Measurements from ENCODE around the gene BEND6. TPM values are rescaled to one million over a fixed set of nuclear protein-coding genes. Genes with fewer than 3 reads are reported as not detected.

The BEND6 gene
- total and polyA plus RNA-seq, 2 donors (not counting 1 experiment from before 2014, with no cell fraction given): 9.7 to 12.6 TPM

DNA sequence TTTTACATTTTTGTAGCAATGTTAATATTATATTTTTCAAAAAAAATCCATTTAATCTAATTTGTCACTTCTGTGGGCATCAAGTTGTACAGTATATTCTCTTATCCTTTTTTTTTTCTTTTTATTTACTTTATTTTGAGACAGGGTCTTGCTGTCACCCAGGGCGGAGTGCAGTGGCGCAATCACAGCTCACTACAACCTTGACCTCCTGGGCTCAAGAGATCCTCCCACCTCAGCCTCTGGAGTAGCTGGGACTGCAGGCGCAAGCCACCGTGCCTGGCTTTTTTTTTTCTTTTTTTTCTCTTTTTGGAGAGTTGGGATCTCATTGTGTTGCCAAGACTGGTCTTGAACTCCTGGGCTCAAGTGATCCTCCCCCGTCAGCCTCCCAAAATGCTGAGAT lies 14.4 kb upstream of the BEND6 start:
- Histone ChIP-seq H3K79me2 (ENCODE audit: control insufficient read depth, insufficient read depth, low read length) (peaks cover 8% of the 10 kb centered on the region), H3K27ac (ENCODE audit: insufficient read depth, low read length) (no peak overlapping the region)
- TF ChIP-seq EZH2 (IDR thresholded peaks at IDR 0.05; ENCODE audit: low read length, missing control alignments): no peak
- TF ChIP-seq, protein P1, sequence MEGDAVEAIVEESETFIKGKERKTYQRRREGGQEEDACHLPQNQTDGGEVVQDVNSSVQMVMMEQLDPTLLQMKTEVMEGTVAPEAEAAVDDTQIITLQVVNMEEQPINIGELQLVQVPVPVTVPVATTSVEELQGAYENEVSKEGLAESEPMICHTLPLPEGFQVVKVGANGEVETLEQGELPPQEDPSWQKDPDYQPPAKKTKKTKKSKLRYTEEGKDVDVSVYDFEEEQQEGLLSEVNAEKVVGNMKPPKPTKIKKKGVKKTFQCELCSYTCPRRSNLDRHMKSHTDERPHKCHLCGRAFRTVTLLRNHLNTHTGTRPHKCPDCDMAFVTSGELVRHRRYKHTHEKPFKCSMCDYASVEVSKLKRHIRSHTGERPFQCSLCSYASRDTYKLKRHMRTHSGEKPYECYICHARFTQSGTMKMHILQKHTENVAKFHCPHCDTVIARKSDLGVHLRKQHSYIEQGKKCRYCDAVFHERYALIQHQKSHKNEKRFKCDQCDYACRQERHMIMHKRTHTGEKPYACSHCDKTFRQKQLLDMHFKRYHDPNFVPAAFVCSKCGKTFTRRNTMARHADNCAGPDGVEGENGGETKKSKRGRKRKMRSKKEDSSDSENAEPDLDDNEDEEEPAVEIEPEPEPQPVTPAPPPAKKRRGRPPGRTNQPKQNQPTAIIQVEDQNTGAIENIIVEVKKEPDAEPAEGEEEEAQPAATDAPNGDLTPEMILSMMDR (conservative IDR thresholded peaks at IDR 0.05 in 1 of 2, IDR thresholded peaks at IDR 0.05 in 1 of 2; ENCODE audit: low read depth in 1 of 2, low read length in 2 of 2): no peak

DNA sequence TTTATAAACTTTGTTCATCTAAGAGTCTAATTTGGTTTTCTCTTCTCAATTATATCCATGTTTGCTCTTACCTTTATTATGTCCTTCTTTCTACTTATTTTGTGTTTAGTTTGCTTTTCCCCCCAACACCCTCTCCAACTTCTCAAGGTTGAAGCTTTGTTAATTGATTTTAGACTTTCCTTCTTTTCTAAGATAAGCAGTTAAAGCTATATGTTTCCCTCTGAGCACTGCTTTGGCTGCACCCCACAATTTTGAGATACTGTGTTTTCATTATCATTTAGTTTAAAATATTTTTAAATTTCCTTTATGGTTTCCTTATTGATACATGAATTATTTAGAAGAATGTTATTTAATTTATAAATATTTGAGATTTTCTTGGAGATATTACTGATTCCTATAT lies 13.9 kb upstream of the BEND6 start:
- no peak for TF ChIP-seq EZH2 (IDR thresholded peaks at IDR 0.05; ENCODE audit: low read length, missing control alignments)
- TF ChIP-seq, protein P1 (conservative IDR thresholded peaks at IDR 0.05 in 1 of 2, IDR thresholded peaks at IDR 0.05 in 1 of 2; ENCODE audit: low read depth in 1 of 2, low read length in 2 of 2): no peak
- Histone ChIP-seq H3K79me2 (ENCODE audit: control insufficient read depth, insufficient read depth, low read length) (peaks cover 7% of the 10 kb centered on the region), H3K27me3 (ENCODE audit: control insufficient read depth, insufficient read depth, low read length) (no peaks in the 10 kb centered on the region), H3K4me1 (ENCODE audit: control insufficient read depth, extremely low read depth, insufficient read depth, low read length) (no peaks in the 10 kb centered on the region), H3K4me3 (replicated peaks in 1 of 4; ENCODE audit: control extremely low read depth in 1 of 4, insufficient read depth in 1 of 4, low read depth in 3 of 4, low read length in 4 of 4) (no peak overlapping the region), H3K9me3 (ENCODE audit: control insufficient read depth, insufficient read depth, low read depth, low read length) (no peaks in the 10 kb centered on the region), H3K36me3 (ENCODE audit: control insufficient read depth, insufficient read depth, low read length) (no peaks in the 10 kb centered on the region), H3K27ac (ENCODE audit: insufficient read depth, low read length) (no peak overlapping the region), H3K9ac (ENCODE audit: insufficient read depth, low read length) (no peak overlapping the region), H2AFZ (ENCODE audit: low read length) (no peak overlapping the region), H3K4me2 (ENCODE audit: extremely low read depth, insufficient read depth, low read length) (no peak overlapping the region), H4K20me1 (ENCODE audit: control insufficient read depth, extremely low read depth, insufficient read depth, low read length) (no peaks in the 10 kb centered on the region)
- DNase-seq (ENCODE audit: low read depth in 2 of 2): no peak

More for the DNA sequence above, 14.4 kb upstream of the BEND6 start:
- H3K36me3 ChIP-seq (ENCODE audit: control insufficient read depth, insufficient read depth, low read length): no peaks in the 10 kb centered on the region
- H3K9ac ChIP-seq (ENCODE audit: insufficient read depth, low read length): no peak overlapping the region
- no peak overlapping the region for H2AFZ ChIP-seq (ENCODE audit: low read length)
- no peaks in the 10 kb centered on the region for H4K20me1 ChIP-seq (ENCODE audit: control insufficient read depth, extremely low read depth, insufficient read depth, low read length)
- no peak overlapping the region for H3K4me3 ChIP-seq (replicated peaks in 1 of 4; ENCODE audit: control extremely low read depth in 1 of 4, insufficient read depth in 1 of 4, low read depth in 3 of 4, low read length in 4 of 4)
- no peaks in the 10 kb centered on the region for H3K9me3 ChIP-seq (ENCODE audit: control insufficient read depth, insufficient read depth, low read depth, low read length)
- no peaks in the 10 kb centered on the region for H3K27me3 ChIP-seq (ENCODE audit: control insufficient read depth, insufficient read depth, low read length)
- DNase-seq (ENCODE audit: low read depth in 2 of 2): no peak
- no peaks in the 10 kb centered on the region for H3K4me1 ChIP-seq (ENCODE audit: control insufficient read depth, extremely low read depth, insufficient read depth, low read length)
- no peak overlapping the region for H3K4me2 ChIP-seq (ENCODE audit: extremely low read depth, insufficient read depth, low read length)

DNA sequence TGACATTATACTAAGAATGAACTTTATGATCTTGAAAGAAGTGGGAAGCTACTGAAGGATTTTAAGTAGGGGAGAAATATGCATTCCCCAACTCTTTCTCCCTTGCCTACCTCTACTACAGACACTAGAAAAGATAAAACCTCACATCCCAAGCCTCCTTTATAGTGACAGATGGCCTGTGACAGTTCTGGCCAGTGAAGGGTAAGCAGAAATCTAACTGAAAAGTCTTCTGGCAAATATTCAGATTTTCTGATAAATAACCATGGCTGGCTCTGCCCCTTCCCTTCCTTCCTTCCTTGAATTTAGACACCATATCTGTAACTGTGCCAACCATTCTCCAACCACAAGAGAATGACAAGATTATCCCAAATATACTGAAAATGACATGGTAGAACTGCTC lies 10.2 kb upstream of the BEND6 start:
- no peak overlapping the region for H3K9ac ChIP-seq (ENCODE audit: insufficient read depth, low read length)
- no peak overlapping the region for H3K4me3 ChIP-seq (replicated peaks in 1 of 4; ENCODE audit: control extremely low read depth in 1 of 4, insufficient read depth in 1 of 4, low read depth in 3 of 4, low read length in 4 of 4)
- no peak for DNase-seq (ENCODE audit: low read depth in 2 of 2)
- H3K9me3 ChIP-seq (ENCODE audit: control insufficient read depth, insufficient read depth, low read depth, low read length): no peaks in the 10 kb centered on the region
- H2AFZ ChIP-seq (ENCODE audit: low read length): no peak overlapping the region
- no peaks in the 10 kb centered on the region for H4K20me1 ChIP-seq (ENCODE audit: control insufficient read depth, extremely low read depth, insufficient read depth, low read length)
- H3K79me2 ChIP-seq (ENCODE audit: control insufficient read depth, insufficient read depth, low read length): no peaks in the 10 kb centered on the region
- no peaks in the 10 kb centered on the region for H3K27me3 ChIP-seq (ENCODE audit: control insufficient read depth, insufficient read depth, low read length)
- peaks cover 2% of the 10 kb centered on the region for H3K36me3 ChIP-seq (ENCODE audit: control insufficient read depth, insufficient read depth, low read length)
- TF ChIP-seq, protein P1 (conservative IDR thresholded peaks at IDR 0.05 in 1 of 2, IDR thresholded peaks at IDR 0.05 in 1 of 2; ENCODE audit: low read depth in 1 of 2, low read length in 2 of 2): no peak
- TF ChIP-seq EZH2 (IDR thresholded peaks at IDR 0.05; ENCODE audit: low read length, missing control alignments): no peak
- no peak overlapping the region for H3K4me2 ChIP-seq (ENCODE audit: extremely low read depth, insufficient read depth, low read length)
- no peak overlapping the region for H3K27ac ChIP-seq (ENCODE audit: insufficient read depth, low read length)
- H3K4me1 ChIP-seq (ENCODE audit: control insufficient read depth, extremely low read depth, insufficient read depth, low read length): no peaks in the 10 kb centered on the region
